ENCODE measurements around the gene HEATR3.

DNA sequence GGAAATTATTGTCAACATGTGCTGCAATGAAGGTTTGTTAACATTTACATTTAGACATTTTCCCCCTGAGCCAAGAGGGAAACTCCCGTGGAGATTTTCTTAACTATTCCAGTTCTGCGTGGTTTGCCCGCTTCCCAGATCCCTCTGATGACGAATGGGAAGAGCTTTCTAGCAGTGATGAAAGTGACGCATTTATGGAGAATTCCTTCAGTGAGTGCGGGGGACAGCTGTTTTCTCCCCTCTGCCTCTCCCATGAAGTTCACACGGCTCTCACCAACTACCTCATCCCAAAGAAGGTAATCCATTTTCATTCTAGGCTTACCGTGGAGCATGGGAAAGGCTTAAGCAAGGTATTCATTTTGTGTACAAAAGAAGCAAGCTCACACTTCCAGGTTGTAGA is 18.2 kb downstream of the HEATR3 start:
- TF ChIP-seq ELF4 (IDR thresholded peaks at IDR 0.05) (no peak), NFRKB (IDR thresholded peaks at IDR 0.05) (no peak), SUZ12 (IDR thresholded peaks at IDR 0.05) (no peak), CTBP1 (IDR thresholded peaks at IDR 0.05; ENCODE audit: borderline replicate concordance) (no peak), BHLHE40 (IDR thresholded peaks at IDR 0.05; ENCODE audit: borderline replicate concordance) (no peak), FOXM1 (IDR thresholded peaks at IDR 0.05; ENCODE audit: borderline replicate concordance) (no peak), SP1 (IDR thresholded peaks at IDR 0.05) (no peak), FOXA1 (IDR thresholded peaks at IDR 0.05) (no peak), ZNF384 (IDR thresholded peaks at IDR 0.05) (no peak), HDGF (IDR thresholded peaks at IDR 0.05; ENCODE audit: borderline replicate concordance) (no peak), FOXK2 (IDR thresholded peaks at IDR 0.05) (no peak), LEF1 (IDR thresholded peaks at IDR 0.05; ENCODE audit: borderline replicate concordance) (no peak), TARDBP (IDR thresholded peaks at IDR 0.05) (no peak)

All from HEK293T (cell line).